Esophagus muscularis mucosa (tissue), 4 donors: Measurements from ENCODE around the gene DNAI1. TPM values are rescaled to one million over a fixed set of nuclear protein-coding genes. Genes with fewer than 3 reads are reported as not detected.

ENCODE experiments used
- DNase-seq: peaks from one replicate; pipeline ENCODE4 v3.0.0-alpha.2; 2017; ENCODE audit errors: extremely low spot score
- H3K27ac ChIP-seq, 4 donors: fragments of 200-600 bp; sonication (generic); replicated peaks in 1 of 4; 1 replicate in 3 of 4; 2 replicates in 1 of 4; pipeline ENCODE4 v1.5.1; 2016 to 2019; ENCODE audit warnings: mild to moderate bottlenecking in 1 of 4
- H3K27me3 ChIP-seq, 4 donors: fragments of 200-600 bp; sonication (generic); one replicate each; pipeline versions ENCODE4 v1.5.1 to v1.6.0; 2016 to 2019
- H3K36me3 ChIP-seq, 4 donors: fragments of 200-600 bp; sonication (generic); one replicate each; pipeline ENCODE4 v1.5.1; 2016 to 2019
- H3K4me1 ChIP-seq, 4 donors: fragments of 200-600 bp; sonication (generic); one replicate each; pipeline ENCODE4 v1.5.1; 2016 to 2019
- H3K4me3 ChIP-seq, 4 donors: fragments of 200-600 bp; sonication (generic); 1 replicate in 2 of 4; 2 replicates in 2 of 4; pipeline ENCODE4 v1.5.1; 2016 to 2019; ENCODE audit warnings: mild to moderate bottlenecking in 4 of 4, moderate library complexity in 1 of 4
- H3K9me3 ChIP-seq, 4 donors: fragments of 200-600 bp; sonication (generic); 1 replicate in 3 of 4; 2 replicates in 1 of 4; pipeline ENCODE4 v1.5.1; 2016 to 2019
- CTCF ChIP-seq, 3 experiments: fragments of 200-600 bp in 2 of 3; fragments of 450-650 bp in 1 of 3; sonication (generic) in 2 of 3; IDR thresholded peaks; one replicate each; pipeline ENCODE4 v1.5.1; 2017 to 2019; ENCODE audit warnings: antibody characterized with exemption in 3 of 3, mild to moderate bottlenecking in 2 of 3, moderate library complexity in 1 of 3
- EP300 ChIP-seq: sonication (generic); formaldehyde crosslinking; IDR thresholded peaks from one replicate; pipeline ENCODE4 v1.6.1; 2017; ENCODE audit warnings: antibody characterized with exemption
- POLR2A ChIP-seq: fragments of 450-650 bp; IDR thresholded peaks from one replicate; pipeline ENCODE4 v1.6.1; 2017; ENCODE audit warnings: antibody characterized with exemption, moderate library complexity, mild to moderate bottlenecking, low read depth
- POLR2AphosphoS5 ChIP-seq, 2 donors: sonication (generic); formaldehyde crosslinking; IDR thresholded peaks; one replicate each; pipeline ENCODE4 v1.6.1; 2017; ENCODE audit warnings: antibody characterized with exemption in 2 of 2
- WGBS: methylation state at CpG from one replicate; pipeline ENCODE4 v1.1.5; 2018; 5-methylcytosine and 5-hydroxymethylcytosine counted together
- intact Hi-C: fragments of 100-400 bp; cut with DNase I; formaldehyde crosslinking; loops from one replicate; pipeline ENCODE4 v1.15.1; 2023
- total RNA-seq, 4 donors: library from RNA; depleted of rRNA; stranded (reverse); fragments of >200 nt; gene quantifications; one replicate each; pipeline versions ENCODE4 v1.1.0 to v1.2.1, GENCODE V29; 2016

Gene DNAI1
- total RNA-seq, 4 donors from 2014 or later, result not detected

- no peak overlapping the region for H3K27ac ChIP-seq
- H3K27me3 ChIP-seq, result peaks cover 0 to 53% (median 3%) of the 10 kb centered on the region in 4 donors
- intact Hi-C loops, result no loop called here
- H3K9me3 ChIP-seq, result no peaks in the 10 kb centered on the region
- H3K36me3 ChIP-seq, result no peaks in the 10 kb centered on the region
- H3K4me1 ChIP-seq, result peaks cover 9 to 22% (median 15%) of the 10 kb centered on the region in 4 donors
- no peak for DNase-seq
- 71% methylated on average over 6 of the region's 6 CpGs for WGBS
- no peak for TF ChIP-seq CTCF (IDR thresholded peaks at IDR 0.05)
- no peak for TF ChIP-seq POLR2AphosphoS5 (IDR thresholded peaks at IDR 0.05)
- TF ChIP-seq POLR2A, result no peak
- no peak for TF ChIP-seq EP300
- no peak overlapping the region for H3K4me3 ChIP-seq
These were observed 98.3 kb downstream of the DNAI1 start for GRCh38 chr9:34556949-34557348.

- Histone ChIP-seq H3K27ac (no peak overlapping the region), H3K27me3 (peaks cover 0 to 52% (median 3%) of the 10 kb centered on the region in 4 donors), H3K4me3 (no peak overlapping the region), H3K9me3 (no peaks in the 10 kb centered on the region), H3K36me3 (no peaks in the 10 kb centered on the region), H3K4me1 (peaks cover 9 to 22% (median 15%) of the 10 kb centered on the region in 4 donors)
- intact Hi-C loops, result no loop called here
- DNase-seq, result no peak
- TF ChIP-seq CTCF (IDR thresholded peaks at IDR 0.05), result no peak
- no peak for TF ChIP-seq POLR2A
- no peak for TF ChIP-seq POLR2AphosphoS5 (IDR thresholded peaks at IDR 0.05)
- no peak for TF ChIP-seq EP300
- 72% methylated on average over 16 of the region's 19 CpGs for WGBS
These were observed 99.1 kb downstream of the DNAI1 start for GRCh38 chr9:34557426-34558321.

GRCh38 chr9:34558364-34558763, 99.8 kb downstream of the DNAI1 start:
- 87% methylated on average over 9 of the region's 9 CpGs for WGBS
- Histone ChIP-seq H3K36me3 (no peaks in the 10 kb centered on the region), H3K27me3 (peaks cover 0 to 51% (median 3%) of the 10 kb centered on the region in 4 donors), H3K9me3 (no peaks in the 10 kb centered on the region), H3K27ac (no peak overlapping the region), H3K4me3 (no peak overlapping the region), H3K4me1 (peaks cover 9 to 22% (median 15%) of the 10 kb centered on the region in 4 donors)
- intact Hi-C loops, result no loop called here
- TF ChIP-seq CTCF (IDR thresholded peaks at IDR 0.05) (no peak), POLR2A (no peak)
- DNase-seq, result no peak

- Histone ChIP-seq H3K9me3 (no peaks in the 10 kb centered on the region), H3K4me3 (peak overlapping the region in 1 of 4 donors; percentile 26), H3K27me3 (peaks cover 0 to 48% (median 3%) of the 10 kb centered on the region in 4 donors), H3K4me1 (peaks cover 9 to 22% (median 15%) of the 10 kb centered on the region in 4 donors), H3K36me3 (no peaks in the 10 kb centered on the region), H3K27ac (peak overlapping the region in 1 of 4 donors; percentile 44)
- TF ChIP-seq CTCF (IDR thresholded peaks at IDR 0.05), result no peak
- WGBS, result 59% methylated on average over 14 of the region's 17 CpGs
- intact Hi-C loops, result no loop called here
- no peak for DNase-seq
These were observed 100.5 kb downstream of the DNAI1 start for GRCh38 chr9:34558919-34559623.
